ENCODE data around the gene CFAP46.

GRCh38 chr10:132888898-132889490, 53.4 kb downstream of the CFAP46 start:
- TF ChIP-seq POLR2A (IDR thresholded peaks at IDR 0.05) (no peak), POLR2AphosphoS5 (IDR thresholded peaks at IDR 0.05) (no peak)
- TF ChIP-seq, protein P1, sequence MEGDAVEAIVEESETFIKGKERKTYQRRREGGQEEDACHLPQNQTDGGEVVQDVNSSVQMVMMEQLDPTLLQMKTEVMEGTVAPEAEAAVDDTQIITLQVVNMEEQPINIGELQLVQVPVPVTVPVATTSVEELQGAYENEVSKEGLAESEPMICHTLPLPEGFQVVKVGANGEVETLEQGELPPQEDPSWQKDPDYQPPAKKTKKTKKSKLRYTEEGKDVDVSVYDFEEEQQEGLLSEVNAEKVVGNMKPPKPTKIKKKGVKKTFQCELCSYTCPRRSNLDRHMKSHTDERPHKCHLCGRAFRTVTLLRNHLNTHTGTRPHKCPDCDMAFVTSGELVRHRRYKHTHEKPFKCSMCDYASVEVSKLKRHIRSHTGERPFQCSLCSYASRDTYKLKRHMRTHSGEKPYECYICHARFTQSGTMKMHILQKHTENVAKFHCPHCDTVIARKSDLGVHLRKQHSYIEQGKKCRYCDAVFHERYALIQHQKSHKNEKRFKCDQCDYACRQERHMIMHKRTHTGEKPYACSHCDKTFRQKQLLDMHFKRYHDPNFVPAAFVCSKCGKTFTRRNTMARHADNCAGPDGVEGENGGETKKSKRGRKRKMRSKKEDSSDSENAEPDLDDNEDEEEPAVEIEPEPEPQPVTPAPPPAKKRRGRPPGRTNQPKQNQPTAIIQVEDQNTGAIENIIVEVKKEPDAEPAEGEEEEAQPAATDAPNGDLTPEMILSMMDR (IDR thresholded peaks at IDR 0.05), result no peak

All from upper lobe of left lung (tissue), 4 donors.